IMR-90 (cell line): Measurements from ENCODE around the gene USP25.

Experiments used
- CEBPB ChIP-seq: IDR thresholded peaks from 2 replicates; pipeline ENCODE4 v1.6.1; 2012; ENCODE audit warnings: low read depth, low read length, improper control_type of control experiment
- CHD1 ChIP-seq: IDR thresholded peaks from 2 replicates; pipeline ENCODE4 v1.6.1; 2012; ENCODE audit warnings: low read depth, low read length, improper control_type of control experiment
- CTCF ChIP-seq: conservative IDR thresholded peaks from 2 replicates; pipeline ENCODE4 v1.5.1; 2012; ENCODE audit warnings: mild to moderate bottlenecking, low read depth, low read length, improper control_type of control experiment
- ELK1 ChIP-seq: fragments of 150-350 bp; IDR thresholded peaks from 2 replicates; pipeline ENCODE4 v1.6.1; 2016; ENCODE audit warnings: low read depth, mild to moderate bottlenecking, low read length, moderate library complexity, borderline replicate concordance
- MAFK ChIP-seq: IDR thresholded peaks from 2 replicates; pipeline ENCODE4 v1.6.1; 2012; ENCODE audit warnings: low read depth, low read length, improper control_type of control experiment
- MXI1 ChIP-seq: IDR thresholded peaks from 2 replicates; pipeline ENCODE4 v1.6.1; 2012; ENCODE audit warnings: low read depth, mild to moderate bottlenecking, low read length, moderate library complexity, borderline replicate concordance
- POLR2A ChIP-seq: IDR thresholded peaks from 2 replicates; pipeline ENCODE4 v1.6.1; 2012; ENCODE audit warnings: mild to moderate bottlenecking, low read depth, low read length
- RAD21 ChIP-seq: IDR thresholded peaks from 2 replicates; pipeline ENCODE4 v1.6.1; 2012; ENCODE audit warnings: low read length, improper control_type of control experiment
- RCOR1 ChIP-seq: IDR thresholded peaks from 2 replicates; pipeline ENCODE4 v1.6.1; 2012; ENCODE audit warnings: mild to moderate bottlenecking, low read length, improper control_type of control experiment; ENCODE audit not compliant: insufficient replicate concordance
- RFX5 ChIP-seq: IDR thresholded peaks from 2 replicates; pipeline ENCODE4 v1.8.0; 2012; ENCODE audit warnings: low read depth, mild to moderate bottlenecking, low read length, moderate library complexity
- SMC3 ChIP-seq: fragments of 150-350 bp; IDR thresholded peaks from 2 replicates; pipeline ENCODE4 v1.6.1; 2016; ENCODE audit warnings: low read depth, mild to moderate bottlenecking, antibody characterized with exemption, low read length, moderate library complexity

- no peak for TF ChIP-seq POLR2A
- no peak for TF ChIP-seq RAD21
- TF ChIP-seq CTCF, result no peak
- no peak for TF ChIP-seq MAFK
- TF ChIP-seq CEBPB, result no peak
- no peak for TF ChIP-seq ELK1
- TF ChIP-seq RCOR1, result no peak
- TF ChIP-seq RFX5, result no peak
- no peak for TF ChIP-seq SMC3
- TF ChIP-seq CHD1, result no peak
- TF ChIP-seq MXI1, result no peak
These were observed 141.0 kb downstream of the USP25 start for GRCh38 chr21:15870819-15871218.
